HCT116 (cell line): ENCODE results near the gene CHAF1A.

Experiments
- EGR1 ChIP-seq: IDR thresholded peaks from 2 replicates; pipeline ENCODE4 v1.6.1; 2012; ENCODE audit warnings: low read depth
- RAD21 ChIP-seq: IDR thresholded peaks from 2 replicates; pipeline ENCODE4 v1.6.1; 2012; ENCODE audit warnings: low read depth, mild to moderate bottlenecking
- SIN3A ChIP-seq: IDR thresholded peaks from 2 replicates; pipeline ENCODE4 v1.6.1; 2012; ENCODE audit warnings: low read depth

- TF ChIP-seq EGR1 (no peak), RAD21 (no peak), SIN3A (no peak)
These were observed 47.2 kb downstream of the CHAF1A start for GRCh38 chr19:4449639-4450028.
